ENCODE results near the gene BTBD2. TPM values are rescaled to one million over a fixed set of nuclear protein-coding genes. Genes with fewer than 3 reads are reported as not detected.

Gene BTBD2
- total and polyA plus RNA-seq, 2 donors (not counting 1 experiment from before 2014, with no cell fraction given), result 75.2 to 85.6 TPM

- no peak overlapping the region for H2AFZ ChIP-seq (ENCODE audit: insufficient read depth, low read depth, low read length, poor library complexity, severe bottlenecking)
- 96% methylated on average over 14 of the region's 15 CpGs for WGBS (ENCODE audit: insufficient coverage)
- H3K4me3 Mint-ChIP-seq, result no peak overlapping the region
- no peak overlapping the region for H3K4me3 ChIP-seq (ENCODE audit: control extremely low read depth in 1 of 5, extremely low read depth in 1 of 5, insufficient read depth in 1 of 5, low read depth in 2 of 5, low read length in 4 of 5)
- no peak overlapping the region for H3K27ac ChIP-seq (ENCODE audit: low read length in 2 of 2)
- H3K36me3 ChIP-seq (replicated peaks in 1 of 2; ENCODE audit: control extremely low read depth in 1 of 2, control insufficient read depth in 1 of 2, extremely low read depth in 1 of 2, insufficient read depth in 2 of 2, low read length in 1 of 2), result peaks cover 0 to 52% of the 10 kb centered on the region in 2 experiments
- peaks cover 4% of the 10 kb centered on the region for H3K4me1 Mint-ChIP-seq
- peaks cover 61% of the 10 kb centered on the region for H4K20me1 ChIP-seq (ENCODE audit: control insufficient read depth, insufficient read depth, low read length, poor library complexity, severe bottlenecking)
- ChIA-PET POLR2A (interaction anchor here (0.6 kb wide), 2 partner anchors 108 to 312 kb away, joined by 3 to 7 read pairs; no protein-coding TSS in a partner anchor), CTCF (no interaction called here)
- no peaks in the 10 kb centered on the region for H3K9me3 Mint-ChIP-seq (ENCODE audit: insufficient read depth)
- DNase-seq, result no peak
- peaks cover 0 to 6% of the 10 kb centered on the region in 2 donors for H3K4me1 ChIP-seq (ENCODE audit: control insufficient read depth in 2 of 2, insufficient read depth in 2 of 2, low read length in 2 of 2)
- H3K9ac ChIP-seq (ENCODE audit: low read length), result no peak overlapping the region
- intact Hi-C loops (cut with micrococcal nuclease), result no loop called here
- no peaks in the 10 kb centered on the region for H3K27me3 ChIP-seq (replicated peaks in 1 of 4; ENCODE audit: control extremely low read depth in 1 of 4, control insufficient read depth in 3 of 4, insufficient read depth in 4 of 4, low read length in 3 of 4)
- H3K79me2 ChIP-seq (ENCODE audit: control insufficient read depth, insufficient read depth, low read length), result peaks cover 60% of the 10 kb centered on the region
- no peak for ATAC-seq (ENCODE audit: low read depth)
- H3K4me2 ChIP-seq (replicated peaks; ENCODE audit: low read depth, low read length, poor library complexity, severe bottlenecking), result no peak overlapping the region
- TF ChIP-seq EZH2 (IDR thresholded peaks at IDR 0.05; ENCODE audit: borderline replicate concordance, insufficient read depth, low read depth, low read length, poor library complexity, severe bottlenecking) (no peak), CTCF (IDR thresholded peaks at IDR 0.05) (no peak)
- no peaks in the 10 kb centered on the region for H3K9me3 ChIP-seq (ENCODE audit: control extremely low read depth in 1 of 3, control insufficient read depth in 2 of 3, insufficient read depth in 1 of 3, low read length in 2 of 3)
- no peaks in the 10 kb centered on the region for H3K27me3 Mint-ChIP-seq
- no peak overlapping the region for H3K27ac Mint-ChIP-seq
These were observed 38.4 kb downstream of the BTBD2 start for GRCh38 chr19:1977120-1977519.

GRCh38 chr19:1975162-1975480, 40.4 kb downstream of the BTBD2 start:
- DNase-seq (no peak), ATAC-seq (ENCODE audit: low read depth) (no peak)
- POLR2A ChIA-PET, result no interaction called here
- peaks cover 79% of the 10 kb centered on the region for H3K79me2 ChIP-seq (ENCODE audit: control insufficient read depth, insufficient read depth, low read length)
- CTCF ChIA-PET, result no interaction called here
- WGBS (ENCODE audit: insufficient coverage), result 94% methylated on average over 16 of the region's 20 CpGs
- intact Hi-C loops (cut with micrococcal nuclease), result no loop called here
- H3K27me3 Mint-ChIP-seq, result no peaks in the 10 kb centered on the region
- no peaks in the 10 kb centered on the region for H3K9me3 Mint-ChIP-seq (ENCODE audit: insufficient read depth)
- peaks cover 0 to 6% of the 10 kb centered on the region in 2 donors for H3K4me1 ChIP-seq (ENCODE audit: control insufficient read depth in 2 of 2, insufficient read depth in 2 of 2, low read length in 2 of 2)
- no peaks in the 10 kb centered on the region for H3K27me3 ChIP-seq (replicated peaks in 1 of 4; ENCODE audit: control extremely low read depth in 1 of 4, control insufficient read depth in 3 of 4, insufficient read depth in 4 of 4, low read length in 3 of 4)
- peaks cover 4% of the 10 kb centered on the region for H3K4me1 Mint-ChIP-seq
- H3K4me3 Mint-ChIP-seq, result no peak overlapping the region
- TF ChIP-seq CTCF (IDR thresholded peaks at IDR 0.05) (no peak), EZH2 (IDR thresholded peaks at IDR 0.05; ENCODE audit: borderline replicate concordance, insufficient read depth, low read depth, low read length, poor library complexity, severe bottlenecking) (no peak)
- H3K9ac ChIP-seq (ENCODE audit: low read length), result no peak overlapping the region
- no peak overlapping the region for H2AFZ ChIP-seq (ENCODE audit: insufficient read depth, low read depth, low read length, poor library complexity, severe bottlenecking)
- H3K4me2 ChIP-seq (replicated peaks; ENCODE audit: low read depth, low read length, poor library complexity, severe bottlenecking), result no peak overlapping the region
- H4K20me1 ChIP-seq (ENCODE audit: control insufficient read depth, insufficient read depth, low read length, poor library complexity, severe bottlenecking), result peaks cover 78% of the 10 kb centered on the region
- H3K27ac Mint-ChIP-seq, result no peak overlapping the region
- H3K36me3 ChIP-seq (replicated peaks in 1 of 2; ENCODE audit: control extremely low read depth in 1 of 2, control insufficient read depth in 1 of 2, extremely low read depth in 1 of 2, insufficient read depth in 2 of 2, low read length in 1 of 2), result peaks cover 2 to 48% of the 10 kb centered on the region in 2 experiments
- H3K4me3 ChIP-seq (ENCODE audit: control extremely low read depth in 1 of 5, extremely low read depth in 1 of 5, insufficient read depth in 1 of 5, low read depth in 2 of 5, low read length in 4 of 5), result no peak overlapping the region
- no peaks in the 10 kb centered on the region for H3K9me3 ChIP-seq (ENCODE audit: control extremely low read depth in 1 of 3, control insufficient read depth in 2 of 3, insufficient read depth in 1 of 3, low read length in 2 of 3)
- H3K27ac ChIP-seq (ENCODE audit: low read length in 2 of 2), result no peak overlapping the region

Data from B cell (primary cell).